ENCODE measurements around the gene KCTD6. TPM values are rescaled to one million over a fixed set of nuclear protein-coding genes. Genes with fewer than 3 reads are reported as not detected.
A peak's percentile ranks its signal among the peaks of the same experiment; 100 is the strongest.

KCTD6 gene
- polyA plus RNA-seq, 3 donors, result 11.3 to 18.9 (median 11.9) TPM

- WGBS (ENCODE audit: insufficient coverage), result 76% methylated on average over 13 of the region's 13 CpGs
- DNase-seq, result no peak
- Histone ChIP-seq H2AFZ (ENCODE audit: insufficient read depth, low read depth, low read length, poor library complexity, severe bottlenecking) (peak within 1 kb of the TSS; percentile 36), H3K36me3 (replicated peaks in 1 of 2; ENCODE audit: control insufficient read depth in 1 of 2, insufficient read depth in 2 of 2, low read length in 2 of 2) (no peaks in the 10 kb centered on the region), H3K9me3 (replicated peaks in 1 of 2; ENCODE audit: control insufficient read depth in 1 of 2, insufficient read depth in 1 of 2, low read length in 2 of 2) (no peaks in the 10 kb centered on the region), H4K20me1 (ENCODE audit: insufficient read depth, low read length) (no peaks in the 10 kb centered on the region), H3K4me3 (replicated peaks in 1 of 3; ENCODE audit: low read depth in 2 of 3, low read length in 3 of 3) (no peak within 1 kb of the TSS), H3K79me2 (ENCODE audit: insufficient read depth, low read length) (no peaks in the 10 kb centered on the region), H3K9ac (ENCODE audit: insufficient read depth, low read length, poor library complexity, severe bottlenecking) (no peak within 1 kb of the TSS), H3K4me2 (replicated peaks; ENCODE audit: extremely low read depth, low read length, poor library complexity, severe bottlenecking) (no peak within 1 kb of the TSS), H3K27ac (ENCODE audit: low read depth in 1 of 2, low read length in 2 of 2) (no peak within 1 kb of the TSS), H3K27me3 (ENCODE audit: control insufficient read depth in 2 of 2, insufficient read depth in 2 of 2, low read length in 2 of 2) (no peaks in the 10 kb centered on the region), H3K4me1 (ENCODE audit: control insufficient read depth in 1 of 2, insufficient read depth in 2 of 2, low read length in 2 of 2) (peaks cover 17 to 25% of the 10 kb centered on the region in 2 donors)
- Mint-ChIP-seq H3K4me1 (peaks cover 31% of the 10 kb centered on the region), H3K36me3 (no peaks in the 10 kb centered on the region), H3K27ac (peak within 1 kb of the TSS in 3 of 7 donors; percentile 15 to 67 (median 27)), H3K27me3 (ENCODE audit: low read depth in 3 of 3) (peaks cover 1 to 5% (median 3%) of the 10 kb centered on the region in 3 donors), H3K9me3 (no peaks in the 10 kb centered on the region), H3K4me3 (no peak within 1 kb of the TSS)
- no peak for TF ChIP-seq CTCF (IDR thresholded peaks at IDR 0.05)
- intact Hi-C loops (cut with micrococcal nuclease), result loop anchor here (10.0 kb wide), 3 partner anchors 102 to 352 kb away; partner anchors contain the start of gene PDHB (in 1 of the 2)
Measured at GRCh38 chr3:58536501-58537411, 44.9 kb downstream of the KCTD6 start, which contains the start of gene ACOX2. TSS of gene ACOX2 (minus strand) at chr3:58537190. CDS start at chr3:58535106, 2,084 bp downstream.

DNA sequence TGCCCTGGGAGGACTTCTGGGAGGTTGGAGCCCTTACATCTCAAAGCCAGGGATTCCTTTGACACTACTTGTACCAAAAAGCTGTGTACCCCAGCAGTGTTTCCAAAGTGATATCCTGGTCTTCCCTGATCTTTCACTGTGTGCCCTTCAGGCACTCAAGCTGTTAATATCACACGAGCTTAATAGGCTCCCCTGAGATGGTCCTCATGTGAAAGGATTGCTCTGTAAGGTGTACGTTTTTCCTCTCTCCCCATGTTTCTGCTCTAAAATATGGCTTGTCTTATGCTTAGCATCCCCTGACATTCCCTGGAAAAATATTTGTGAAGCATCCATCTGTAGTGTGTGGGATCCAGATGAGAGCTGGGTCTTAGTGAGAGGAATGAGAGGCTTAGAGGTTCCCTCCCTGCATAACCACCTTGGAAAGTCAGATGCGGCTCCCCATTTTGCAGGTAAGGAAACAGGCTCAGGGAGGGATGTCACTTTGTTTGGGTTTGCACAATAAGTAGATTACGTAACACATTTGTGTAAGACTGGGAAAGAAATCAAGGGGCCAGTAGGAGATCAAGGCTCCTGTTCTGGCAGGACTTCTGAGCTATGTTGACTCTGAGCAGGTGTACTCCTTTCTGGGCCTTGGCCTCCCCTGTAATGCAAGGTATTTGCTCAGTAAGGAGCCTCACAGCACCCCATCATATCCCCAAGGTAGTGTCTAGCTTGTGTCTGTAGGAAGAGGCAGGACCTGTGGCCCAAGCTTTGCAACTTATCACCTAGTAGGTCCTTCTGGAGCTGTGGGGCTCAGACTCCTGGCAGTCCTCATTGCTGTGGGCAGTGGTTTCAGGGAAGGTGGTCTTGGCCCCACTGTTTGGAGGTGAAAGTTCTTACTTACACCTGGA, 45.8 kb downstream of the KCTD6 start:
- H3K9me3 Mint-ChIP-seq, result no peaks in the 10 kb centered on the region
- no peak overlapping the region for H3K4me3 Mint-ChIP-seq
- H3K36me3 ChIP-seq (replicated peaks in 1 of 2; ENCODE audit: control insufficient read depth in 1 of 2, insufficient read depth in 2 of 2, low read length in 2 of 2), result no peaks in the 10 kb centered on the region

More for the DNA sequence above, 45.8 kb downstream of the KCTD6 start:
- Mint-ChIP-seq H3K27me3 (ENCODE audit: low read depth in 3 of 3) (peaks cover 3% of the 10 kb centered on the region in 3 donors), H3K36me3 (no peaks in the 10 kb centered on the region), H3K4me1 (peaks cover 29% of the 10 kb centered on the region), H3K27ac (peak overlapping the region in 2 of 7 donors; percentile 27 to 67)
- DNase-seq, result peak in 1 of 3 donors; percentile 8
- no peak overlapping the region for H3K4me2 ChIP-seq (replicated peaks; ENCODE audit: extremely low read depth, low read length, poor library complexity, severe bottlenecking)
- no peaks in the 10 kb centered on the region for H3K79me2 ChIP-seq (ENCODE audit: insufficient read depth, low read length)
- intact Hi-C loops (cut with micrococcal nuclease), result loop anchor here (10.0 kb wide), 3 partner anchors 103 to 353 kb away; partner anchors contain the start of gene PDHB (in 1 of the 2)
- no peaks in the 10 kb centered on the region for H3K9me3 ChIP-seq (replicated peaks in 1 of 2; ENCODE audit: control insufficient read depth in 1 of 2, insufficient read depth in 1 of 2, low read length in 2 of 2)
- H3K4me1 ChIP-seq (ENCODE audit: control insufficient read depth in 1 of 2, insufficient read depth in 2 of 2, low read length in 2 of 2), result peaks cover 14 to 20% of the 10 kb centered on the region in 2 donors
- TF ChIP-seq CTCF (IDR thresholded peaks at IDR 0.05), result no peak
- no peak overlapping the region for H3K9ac ChIP-seq (ENCODE audit: insufficient read depth, low read length, poor library complexity, severe bottlenecking)
- H3K27me3 ChIP-seq (ENCODE audit: control insufficient read depth in 2 of 2, insufficient read depth in 2 of 2, low read length in 2 of 2), result no peaks in the 10 kb centered on the region
- H2AFZ ChIP-seq (ENCODE audit: insufficient read depth, low read depth, low read length, poor library complexity, severe bottlenecking), result peak overlapping the region; percentile 36
- WGBS (ENCODE audit: insufficient coverage), result 14% methylated on average over 1 of the region's 4 CpGs
- H3K27ac ChIP-seq (ENCODE audit: low read depth in 1 of 2, low read length in 2 of 2), result no peak overlapping the region
- no peak overlapping the region for H3K4me3 ChIP-seq (replicated peaks in 1 of 3; ENCODE audit: low read depth in 2 of 3, low read length in 3 of 3)
- H4K20me1 ChIP-seq (ENCODE audit: insufficient read depth, low read length), result no peaks in the 10 kb centered on the region
